ENCODE results near the gene LAMA1. TPM values are rescaled to one million over a fixed set of nuclear protein-coding genes. Genes with fewer than 3 reads are reported as not detected.

LAMA1 gene
- total RNA-seq, 1 donor from 2014 or later, result not detected

DNA sequence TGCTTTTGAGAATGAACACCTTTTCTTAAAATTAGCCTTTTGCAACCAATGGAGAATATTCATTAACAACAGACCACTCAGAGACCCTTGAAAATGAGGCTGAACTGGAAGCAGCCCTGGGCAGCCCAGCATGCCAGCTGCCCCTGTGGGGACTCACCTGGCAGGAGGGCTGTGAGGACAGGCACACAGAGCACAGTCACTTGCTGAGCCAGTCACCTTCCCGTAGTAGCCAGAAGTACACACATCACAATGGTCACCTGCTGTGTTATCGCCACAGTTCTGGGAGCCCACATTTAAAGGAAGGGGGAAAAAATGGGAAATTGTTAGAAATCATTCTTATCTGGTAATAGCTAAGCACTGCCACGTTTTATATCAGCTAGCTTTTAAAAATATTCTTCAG, 115.5 kb downstream of the LAMA1 start:
- no peaks in the 10 kb centered on the region for H3K9me3 ChIP-seq
- H3K27ac ChIP-seq, result no peak overlapping the region
- no peak for TF ChIP-seq CTCF (IDR thresholded peaks at IDR 0.05)
- DNase-seq (ENCODE audit: low spot score in 2 of 2), result no peak
- no peak overlapping the region for H3K4me3 ChIP-seq
- no peaks in the 10 kb centered on the region for H3K4me1 ChIP-seq
- intact Hi-C loops (cut with DNase I), result no loop called here
- no peaks in the 10 kb centered on the region for H3K36me3 ChIP-seq
- H3K27me3 ChIP-seq, result no peaks in the 10 kb centered on the region

GRCh38 chr18:7000484-7001096, 117.0 kb downstream of the LAMA1 start:
- H3K27me3 ChIP-seq, result no peaks in the 10 kb centered on the region
- no peak for TF ChIP-seq CTCF (IDR thresholded peaks at IDR 0.05)
- no peak overlapping the region for H3K4me3 ChIP-seq
- no peaks in the 10 kb centered on the region for H3K4me1 ChIP-seq
- no peaks in the 10 kb centered on the region for H3K9me3 ChIP-seq
- no peaks in the 10 kb centered on the region for H3K36me3 ChIP-seq
- no peak overlapping the region for H3K27ac ChIP-seq
- DNase-seq (ENCODE audit: low spot score in 2 of 2), result no peak
- intact Hi-C loops (cut with DNase I), result no loop called here

DNA sequence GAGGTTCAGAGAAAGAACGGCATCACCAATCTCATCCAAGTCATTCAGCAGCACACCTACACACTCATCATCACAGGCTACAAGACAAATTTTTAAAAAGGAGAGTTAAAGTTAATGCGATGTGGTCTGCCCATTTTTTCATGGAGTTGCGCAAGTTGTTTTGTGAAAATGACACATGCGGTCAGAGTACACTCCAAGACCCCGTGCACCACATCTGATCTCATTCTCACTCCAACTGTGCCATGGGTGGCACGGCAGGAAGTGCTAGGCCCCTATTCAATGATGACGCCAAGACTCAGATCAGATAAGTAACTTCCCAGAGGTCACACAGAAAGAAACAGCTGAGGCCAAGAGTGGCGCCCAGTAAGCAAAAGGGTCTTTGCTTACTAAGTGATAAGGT, 119.8 kb downstream of the LAMA1 start:
- no peak for TF ChIP-seq CTCF (IDR thresholded peaks at IDR 0.05)
- Histone ChIP-seq H3K4me1 (no peaks in the 10 kb centered on the region), H3K9me3 (no peaks in the 10 kb centered on the region), H3K36me3 (no peaks in the 10 kb centered on the region), H3K27me3 (no peaks in the 10 kb centered on the region), H3K4me3 (no peak overlapping the region), H3K27ac (no peak overlapping the region)
- no peak for DNase-seq (ENCODE audit: low spot score in 2 of 2)
- intact Hi-C loops (cut with DNase I), result no loop called here

GRCh38 chr18:6994771-6995430, 122.7 kb downstream of the LAMA1 start:
- no peak for DNase-seq (ENCODE audit: low spot score in 2 of 2)
- H3K27me3 ChIP-seq, result no peaks in the 10 kb centered on the region
- no peak overlapping the region for H3K4me3 ChIP-seq
- TF ChIP-seq CTCF (IDR thresholded peaks at IDR 0.05), result no peak
- H3K27ac ChIP-seq, result no peak overlapping the region
- H3K36me3 ChIP-seq, result no peaks in the 10 kb centered on the region
- H3K9me3 ChIP-seq, result no peaks in the 10 kb centered on the region
- intact Hi-C loops (cut with DNase I), result no loop called here
- H3K4me1 ChIP-seq, result no peaks in the 10 kb centered on the region

DNA sequence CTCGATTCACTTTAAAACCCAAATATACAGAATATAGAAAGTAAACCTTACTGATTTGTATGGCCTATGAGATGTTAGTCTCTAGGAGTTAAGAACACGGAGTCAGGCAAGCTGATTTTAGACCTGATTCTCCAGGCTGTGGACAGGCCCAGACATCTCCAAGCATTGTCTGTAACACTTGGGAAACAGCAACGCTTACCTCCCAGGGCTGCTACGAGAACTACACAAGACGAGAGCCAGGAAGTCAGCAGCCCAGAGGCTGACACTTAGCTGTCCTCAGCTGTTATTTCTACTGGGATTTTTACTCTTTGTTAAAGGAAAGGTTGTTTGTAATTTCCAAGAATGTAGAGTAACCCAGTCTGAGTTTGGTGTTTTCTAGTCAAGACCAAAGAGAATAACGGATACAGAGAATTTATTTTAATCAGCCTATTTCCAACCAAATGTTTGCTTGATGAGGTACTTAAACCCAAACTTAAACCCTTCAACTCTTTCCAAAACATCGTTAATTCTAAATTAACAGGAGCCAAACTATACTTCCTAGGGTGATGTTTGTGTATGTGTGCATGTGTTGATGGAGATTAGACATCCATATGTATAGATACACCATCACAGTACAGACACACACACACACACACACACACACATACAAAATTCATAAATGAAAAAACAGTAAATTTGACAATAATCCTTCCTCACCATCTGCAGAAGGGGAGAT, 123.4 kb downstream of the LAMA1 start:
- TF ChIP-seq CTCF (IDR thresholded peaks at IDR 0.05), result no peak
- no peak for DNase-seq (ENCODE audit: low spot score in 2 of 2)
- intact Hi-C loops (cut with DNase I), result no loop called here
- no peak overlapping the region for H3K4me3 ChIP-seq
- H3K27ac ChIP-seq, result no peak overlapping the region
- no peaks in the 10 kb centered on the region for H3K4me1 ChIP-seq
- H3K27me3 ChIP-seq, result no peaks in the 10 kb centered on the region
- no peaks in the 10 kb centered on the region for H3K9me3 ChIP-seq
- H3K36me3 ChIP-seq, result no peaks in the 10 kb centered on the region

Measured in ascending aorta (tissue), 2 donors.